ENCODE results near the gene RHOBTB3.

The RHOBTB3 gene

GRCh38 chr5:95733107-95733665 is 2.0 kb downstream of the RHOBTB3 start:
- DNase-seq = no peak

- no peak for DNase-seq
These were observed 3.1 kb downstream of the RHOBTB3 start for GRCh38 chr5:95734187-95734586.

GRCh38 chr5:95734906-95735305 is 3.8 kb downstream of the RHOBTB3 start:
- DNase-seq = no peak

- no peak for DNase-seq
These were observed 4.3 kb downstream of the RHOBTB3 start for GRCh38 chr5:95735406-95735805.

- no peak for DNase-seq
These were observed 6.9 kb downstream of the RHOBTB3 start for GRCh38 chr5:95738072-95738471.

GRCh38 chr5:95738834-95739233 is 7.7 kb downstream of the RHOBTB3 start:
- no peak for DNase-seq

- no peak for DNase-seq
These were observed 8.7 kb downstream of the RHOBTB3 start for GRCh38 chr5:95739857-95740256.

- no peak for DNase-seq
These were observed 10.3 kb downstream of the RHOBTB3 start for GRCh38 chr5:95741458-95741857.

GRCh38 chr5:95743232-95743631 is 12.1 kb downstream of the RHOBTB3 start:
- DNase-seq = no peak

- no peak for DNase-seq
These were observed 12.7 kb downstream of the RHOBTB3 start for GRCh38 chr5:95743877-95744276.

- DNase-seq = no peak
These were observed 15.1 kb downstream of the RHOBTB3 start for GRCh38 chr5:95746194-95746593.

GRCh38 chr5:95746722-95747679 is 15.9 kb downstream of the RHOBTB3 start:
- DNase-seq = no peak

- no peak for DNase-seq
These were observed 17.0 kb downstream of the RHOBTB3 start for GRCh38 chr5:95748133-95748532.

GRCh38 chr5:95754545-95754944 is 23.4 kb downstream of the RHOBTB3 start:
- no peak for DNase-seq

GRCh38 chr5:95759005-95759404 is 27.9 kb downstream of the RHOBTB3 start:
- no peak for DNase-seq

GRCh38 chr5:95759634-95760033 is 28.5 kb downstream of the RHOBTB3 start:
- DNase-seq = no peak

GRCh38 chr5:95760273-95761191 is 29.4 kb downstream of the RHOBTB3 start:
- DNase-seq = no peak

GRCh38 chr5:95761771-95762651 is 30.9 kb downstream of the RHOBTB3 start:
- no peak for DNase-seq

- DNase-seq = no peak
These were observed 31.5 kb downstream of the RHOBTB3 start for GRCh38 chr5:95762652-95763041.

- no peak for DNase-seq
These were observed 32.8 kb downstream of the RHOBTB3 start for GRCh38 chr5:95763941-95764340.

GRCh38 chr5:95768731-95769130 is 37.6 kb downstream of the RHOBTB3 start:
- no peak for DNase-seq

Data from activated CD8-positive, alpha-beta memory T cell treated with anti-CD3 and anti-CD28 coated beads for 24 hours (primary cell).